HEK293 (cell line): ENCODE measurements around the gene RBM10.

Experiments used
- MEIS1 ChIP-seq: sonication (generic); formaldehyde crosslinking; IDR thresholded peaks from 2 replicates; pipeline ENCODE4 v1.8.1; 2022; ENCODE audit warnings: missing genetic modification reagents, mild to moderate bottlenecking, borderline replicate concordance
- SP2 ChIP-seq: fragments of 450-650 bp; formaldehyde crosslinking; IDR thresholded peaks from 2 replicates; pipeline ENCODE4 v1.5.1; 2016; ENCODE audit warnings: missing biosample characterization, missing genetic modification characterization
- ZNF530 ChIP-seq: fragments of 450-650 bp; formaldehyde crosslinking; IDR thresholded peaks from 2 replicates; pipeline ENCODE4 v1.5.1; 2016; ENCODE audit warnings: low read depth, missing biosample characterization, missing genetic modification characterization

DNA sequence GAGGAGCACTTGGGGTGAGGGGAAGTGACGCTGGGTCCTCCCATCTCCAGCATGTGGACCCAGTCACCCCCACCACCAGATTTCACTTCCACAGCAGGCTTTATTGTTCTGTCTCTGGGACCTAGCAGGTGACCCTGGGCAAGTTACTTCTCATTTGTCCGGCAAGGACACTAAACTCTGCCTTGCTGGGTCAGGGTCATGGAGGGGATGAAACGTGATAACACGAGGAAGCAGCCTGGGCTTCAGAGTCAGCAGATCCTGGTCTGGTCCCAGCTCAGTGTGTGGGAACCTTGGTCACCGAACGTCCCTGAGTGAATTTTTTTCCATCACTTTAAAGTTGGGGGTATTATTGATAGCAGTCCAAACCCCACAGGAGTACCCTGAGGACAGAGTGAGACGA lies 52.5 kb downstream of the RBM10 start:
- TF ChIP-seq ZNF530 (tag by site-specific recombination) (no peak), MEIS1 (CRISPR knock-in tag) (no peak), SP2 (tag by site-specific recombination) (no peak)
